Measurements from ENCODE around the gene ADCK2.

DNA sequence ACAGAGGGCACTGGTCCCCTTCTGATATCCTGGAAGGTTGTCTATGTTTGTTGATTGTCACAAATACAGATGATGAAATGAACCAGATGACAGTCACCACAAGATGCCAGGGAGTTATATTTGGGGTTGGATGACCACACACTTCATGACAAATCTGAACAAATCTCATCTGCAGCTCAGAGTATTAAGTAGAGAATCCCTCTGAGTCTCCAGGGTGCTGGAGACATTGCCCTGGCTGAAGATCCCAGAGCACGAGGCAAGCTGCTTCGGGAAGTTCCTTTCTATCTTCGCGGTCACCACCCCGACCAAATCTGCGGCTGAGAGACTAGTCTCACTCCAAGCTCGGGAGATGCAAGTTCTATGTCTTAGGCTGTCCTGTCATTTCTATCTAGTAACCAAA is 41.1 kb upstream of the ADCK2 start:
- TF ChIP-seq, protein P1, sequence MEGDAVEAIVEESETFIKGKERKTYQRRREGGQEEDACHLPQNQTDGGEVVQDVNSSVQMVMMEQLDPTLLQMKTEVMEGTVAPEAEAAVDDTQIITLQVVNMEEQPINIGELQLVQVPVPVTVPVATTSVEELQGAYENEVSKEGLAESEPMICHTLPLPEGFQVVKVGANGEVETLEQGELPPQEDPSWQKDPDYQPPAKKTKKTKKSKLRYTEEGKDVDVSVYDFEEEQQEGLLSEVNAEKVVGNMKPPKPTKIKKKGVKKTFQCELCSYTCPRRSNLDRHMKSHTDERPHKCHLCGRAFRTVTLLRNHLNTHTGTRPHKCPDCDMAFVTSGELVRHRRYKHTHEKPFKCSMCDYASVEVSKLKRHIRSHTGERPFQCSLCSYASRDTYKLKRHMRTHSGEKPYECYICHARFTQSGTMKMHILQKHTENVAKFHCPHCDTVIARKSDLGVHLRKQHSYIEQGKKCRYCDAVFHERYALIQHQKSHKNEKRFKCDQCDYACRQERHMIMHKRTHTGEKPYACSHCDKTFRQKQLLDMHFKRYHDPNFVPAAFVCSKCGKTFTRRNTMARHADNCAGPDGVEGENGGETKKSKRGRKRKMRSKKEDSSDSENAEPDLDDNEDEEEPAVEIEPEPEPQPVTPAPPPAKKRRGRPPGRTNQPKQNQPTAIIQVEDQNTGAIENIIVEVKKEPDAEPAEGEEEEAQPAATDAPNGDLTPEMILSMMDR (IDR thresholded peaks at IDR 0.05; ENCODE audit: insufficient read depth, low read length, poor library complexity, severe bottlenecking) = no peak
- no peak for TF ChIP-seq EZH2phosphoT487 (conservative IDR thresholded peaks at IDR 0.05; ENCODE audit: low read length)
